GM18870 (cell line): ENCODE data around the gene NBPF11.
"Not testable (repeated sequence)": the region's sequence is repeated elsewhere in the genome, so short reads cannot be mapped to it uniquely, and the experiment has no call there.

Experiments used
- ATAC-seq: cut with Tn5 transposase; IDR thresholded peaks from one replicate; pipeline ENCODE4 v1.9.1; 2021; ENCODE audit warnings: moderate library complexity; ENCODE audit not compliant: unreplicated experiment

The NBPF11 gene

DNA sequence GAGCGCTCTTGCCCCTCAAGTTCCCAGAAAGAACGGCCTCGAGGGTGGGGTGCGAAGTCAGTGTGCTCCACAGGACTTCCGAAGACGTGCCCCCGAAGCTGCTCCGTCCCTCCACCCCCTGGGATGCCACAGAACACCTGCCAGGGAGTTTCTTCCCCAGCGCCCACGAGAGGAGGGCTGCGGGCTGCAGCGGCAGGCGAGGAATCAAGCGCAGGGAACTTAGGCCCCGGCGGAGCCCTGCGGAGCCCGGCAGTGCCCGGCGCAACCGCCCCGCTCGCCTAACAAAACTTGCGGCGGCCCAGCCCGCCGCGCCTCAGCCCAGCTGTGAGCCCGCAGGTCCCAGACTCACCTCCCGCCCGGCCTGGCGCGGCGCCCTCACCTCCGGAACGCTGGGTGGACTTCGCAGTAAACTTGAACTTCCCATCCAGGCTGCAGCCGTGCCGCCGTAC is 686 bp downstream of the NBPF11 start:
- peak; percentile 8 for ATAC-seq

DNA sequence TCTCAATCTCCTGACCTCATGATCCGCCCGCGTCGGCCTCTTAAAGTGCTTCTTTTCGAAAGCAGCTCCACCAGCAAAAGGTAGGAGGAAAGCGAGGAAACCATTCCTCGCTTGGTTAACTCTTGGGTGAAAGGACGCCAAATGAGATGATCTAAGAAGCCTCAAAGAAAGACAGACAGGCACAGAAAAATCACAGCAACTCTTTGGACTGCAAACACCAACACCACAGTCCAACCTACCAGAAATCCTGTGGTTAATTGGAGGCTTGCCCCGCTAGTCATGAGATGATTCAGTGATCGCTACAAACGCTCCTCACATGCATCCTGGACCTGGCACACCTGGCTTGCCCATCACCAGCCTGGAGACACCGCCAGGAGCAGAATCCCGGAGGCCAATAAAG is 1.1 kb downstream of the NBPF11 start:
- not testable (repeated sequence) for ATAC-seq

DNA sequence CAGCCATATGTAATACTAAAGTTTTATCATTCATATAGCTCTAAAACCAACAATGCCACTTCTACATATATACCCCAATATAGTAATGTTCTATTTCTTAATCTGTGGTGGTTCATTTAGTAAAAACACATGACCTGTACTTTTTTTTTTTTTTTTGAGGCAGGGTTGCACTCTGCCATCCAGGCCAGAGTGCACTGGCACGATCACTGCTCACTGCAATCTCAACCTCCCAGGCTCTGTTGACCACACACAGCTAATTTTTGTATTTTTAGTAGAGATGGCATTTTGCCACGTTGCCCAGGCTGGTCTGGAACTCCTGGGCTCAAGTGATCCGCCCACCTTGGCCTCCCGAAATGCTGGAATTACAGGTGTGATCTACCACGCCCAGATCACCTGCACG is 2.1 kb downstream of the NBPF11 start:
- not testable (repeated sequence) for ATAC-seq

DNA sequence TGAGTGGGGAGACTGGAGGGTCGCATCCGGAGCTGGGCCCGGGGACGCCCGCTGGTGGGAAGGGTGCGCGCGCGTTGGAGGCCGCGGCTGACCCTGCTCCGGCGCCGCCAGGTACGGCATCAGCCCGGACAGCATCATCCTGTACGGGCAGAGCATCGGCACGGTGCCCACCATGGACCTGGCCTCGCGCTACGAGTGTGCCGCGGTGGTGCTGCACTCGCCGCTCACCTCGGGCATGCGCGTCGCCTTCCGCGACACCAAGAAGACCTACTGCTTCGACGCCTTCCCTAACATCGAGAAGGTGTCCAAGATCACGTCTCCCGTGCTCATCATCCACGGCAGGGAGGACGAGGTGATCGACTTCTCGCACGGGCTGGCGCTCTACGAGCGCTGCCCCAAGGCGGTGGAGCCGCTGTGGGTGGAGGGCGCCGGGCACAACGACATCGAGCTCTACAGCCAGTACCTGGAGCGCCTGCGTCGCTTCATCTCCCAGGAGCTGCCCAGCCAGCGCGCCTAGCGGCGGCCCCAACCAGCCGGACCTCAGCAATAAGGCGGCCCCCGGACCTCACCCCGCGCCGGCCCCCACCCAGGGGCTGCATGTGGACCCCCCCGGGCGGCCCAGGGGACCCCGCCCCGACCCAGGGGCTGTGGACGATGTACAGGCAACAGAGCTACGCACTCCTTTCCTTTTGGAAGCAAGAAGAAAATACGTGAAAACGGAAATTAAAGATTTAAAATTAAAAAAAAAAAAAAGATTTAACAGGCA is 2.8 kb downstream of the NBPF11 start:
- not testable (repeated sequence) for ATAC-seq

DNA sequence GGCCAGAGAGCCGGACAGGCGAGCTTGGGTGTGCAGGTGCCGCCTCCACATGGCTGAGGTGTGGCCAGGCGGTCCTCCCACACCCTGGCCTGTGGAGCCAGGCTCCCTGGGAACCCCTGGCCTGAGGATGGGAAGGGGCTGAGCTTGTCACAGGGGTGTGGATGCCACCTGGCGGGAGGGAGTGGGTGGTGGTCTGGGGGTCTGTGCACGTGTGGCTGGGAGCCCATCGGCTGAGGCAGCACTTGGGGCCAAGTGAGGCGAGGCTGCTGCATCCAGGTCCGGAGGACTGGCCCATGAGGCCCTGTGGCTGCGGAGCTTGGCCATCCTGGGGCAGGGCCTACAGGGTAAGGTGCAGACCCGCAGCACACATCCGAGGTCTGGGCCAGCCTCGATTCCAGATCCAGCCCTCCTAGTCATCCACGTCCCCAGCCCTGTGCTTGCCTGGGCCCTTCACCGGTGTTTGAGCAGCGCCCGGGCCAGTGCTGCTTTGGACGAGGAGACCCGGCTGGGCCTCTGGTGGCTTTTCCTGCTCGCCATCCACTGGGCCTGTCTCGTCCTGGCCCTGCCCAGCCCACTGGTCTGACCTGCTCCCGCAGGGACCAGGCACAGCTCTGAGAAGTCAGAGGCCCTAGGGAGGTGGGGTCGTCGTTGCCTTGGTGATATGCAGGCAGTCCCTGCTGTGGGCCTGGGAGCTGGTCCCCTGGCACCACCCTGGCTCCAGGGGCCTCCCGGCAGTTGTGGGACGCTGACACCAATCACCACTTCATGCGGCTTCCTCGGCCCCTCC is 4.8 kb downstream of the NBPF11 start:
- not testable (repeated sequence) for ATAC-seq

GRCh38 chr1:148146191-148146997 is 5.7 kb downstream of the NBPF11 start:
- not testable (repeated sequence) for ATAC-seq

- not testable (repeated sequence) for ATAC-seq
Observed at GRCh38 chr1:148143223-148143622, 8.9 kb downstream of the NBPF11 start.

GRCh38 chr1:148141936-148142335 is 10.1 kb downstream of the NBPF11 start:
- not testable (repeated sequence) for ATAC-seq

GRCh38 chr1:148138606-148139005 is 13.5 kb downstream of the NBPF11 start:
- ATAC-seq: not testable (repeated sequence)

DNA sequence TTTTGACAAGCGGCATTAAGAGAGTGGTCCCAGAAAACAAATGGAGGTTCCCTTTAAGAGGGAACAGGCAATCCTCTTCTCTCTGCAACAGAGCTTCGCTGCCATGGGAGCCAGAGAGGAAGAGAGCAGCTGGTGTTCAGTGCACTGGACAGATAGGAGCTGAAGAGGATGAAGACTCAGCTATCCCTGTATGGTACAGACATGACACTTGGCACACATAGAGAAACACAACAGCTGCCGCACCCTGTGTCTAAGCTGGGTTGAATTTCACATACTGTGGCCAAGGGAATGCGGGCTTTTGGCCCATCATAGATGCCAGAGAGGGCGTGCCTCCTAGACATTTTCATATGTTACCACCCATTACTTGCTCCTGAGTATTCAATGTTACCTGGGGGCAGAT is 29.7 kb downstream of the NBPF11 start:
- ATAC-seq: not testable (repeated sequence)

- not testable (repeated sequence) for ATAC-seq
Observed at GRCh38 chr1:148120395-148120794, 31.7 kb downstream of the NBPF11 start.

- not testable (repeated sequence) for ATAC-seq
Observed at GRCh38 chr1:148095732-148096131, 56.3 kb downstream of the NBPF11 start.

DNA sequence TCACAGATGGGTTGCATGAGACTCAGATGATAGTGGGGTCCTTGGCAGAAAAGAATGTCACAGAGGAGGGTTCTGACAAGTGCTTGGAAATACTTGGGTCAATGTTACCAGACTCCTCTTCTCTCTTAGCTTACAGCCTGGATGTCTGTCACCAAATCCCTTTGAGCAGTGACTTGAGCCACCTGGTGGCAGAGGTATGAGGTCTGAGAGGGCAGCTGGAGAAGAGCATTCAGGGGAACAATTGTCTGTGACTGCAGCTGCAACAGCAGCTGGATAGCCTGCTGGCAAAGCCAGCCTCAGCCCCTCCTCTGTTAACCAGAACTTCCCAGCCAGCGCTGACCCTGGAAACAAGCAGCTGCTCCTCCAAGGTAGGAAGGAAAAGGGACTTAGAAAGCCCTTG is 65.9 kb downstream of the NBPF11 start:
- ATAC-seq: not testable (repeated sequence)

- not testable (repeated sequence) for ATAC-seq
Observed at GRCh38 chr1:148081205-148081604, 70.9 kb downstream of the NBPF11 start.

GRCh38 chr1:148078632-148079519 is 73.2 kb downstream of the NBPF11 start:
- not testable (repeated sequence) for ATAC-seq

DNA sequence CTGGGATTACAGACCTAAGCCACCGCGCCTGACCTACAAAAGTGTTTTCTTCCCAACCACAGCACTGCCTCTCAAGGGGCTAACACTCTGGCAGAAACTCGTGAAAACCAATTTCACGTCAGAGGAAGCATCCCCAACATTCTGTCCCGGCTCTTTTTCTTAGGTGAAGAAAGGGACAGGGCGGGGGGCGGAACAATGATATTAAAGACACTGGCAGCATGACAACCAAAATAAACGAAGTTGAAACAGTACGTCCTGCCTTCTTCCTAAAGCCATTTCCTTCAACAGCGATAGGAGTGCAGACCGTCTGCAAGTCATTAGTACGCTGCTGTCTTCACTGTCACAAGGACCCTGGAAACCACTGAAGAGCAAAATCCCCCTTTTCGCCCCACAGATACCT is 74.0 kb downstream of the NBPF11 start:
- ATAC-seq: not testable (repeated sequence)

DNA sequence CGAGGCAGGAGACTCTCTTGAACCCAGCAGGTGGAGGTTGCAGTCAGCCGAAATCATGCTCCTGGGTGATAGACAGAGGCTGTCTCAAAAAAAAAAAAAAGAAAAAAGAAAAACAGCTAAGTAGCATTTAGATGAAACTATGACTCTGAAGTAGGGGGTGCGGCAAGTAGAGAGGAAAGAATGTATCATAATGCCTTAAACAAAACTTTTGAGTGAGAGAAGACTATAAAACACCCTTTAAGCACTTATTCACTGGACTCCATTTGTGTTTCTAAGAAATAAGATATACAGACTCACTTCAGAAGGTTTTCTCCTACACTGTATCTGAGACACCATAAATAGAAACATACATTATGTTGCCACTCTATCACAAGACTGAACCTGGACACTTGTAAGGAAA is 74.6 kb downstream of the NBPF11 start:
- not testable (repeated sequence) for ATAC-seq

GRCh38 chr1:148073392-148073791 is 78.7 kb downstream of the NBPF11 start:
- peak; percentile 53 for ATAC-seq

GRCh38 chr1:148068606-148069005 is 83.5 kb downstream of the NBPF11 start:
- not testable (repeated sequence) for ATAC-seq

GRCh38 chr1:148068201-148068600 is 83.9 kb downstream of the NBPF11 start:
- not testable (repeated sequence) for ATAC-seq
